DND-41 (cell line): ENCODE measurements around the gene TGM2.

ENCODE experiments used
- ATAC-seq: fragments of 200-7000 bp; cut with Tn5 transposase; 3 replicates; pipeline ENCODE4 v1.9.1; 2021; ENCODE audit warnings: low read depth; ENCODE audit not compliant: insufficient read depth
- DNase-seq: peaks from one replicate; pipeline ENCODE4 v3.0.0-alpha.2; 2020
- H2AFZ ChIP-seq: 2 replicates; pipeline ENCODE4 v1.6.0; 2012; ENCODE audit warnings: low read depth, low read length
- H3K27ac ChIP-seq: 2 replicates; pipeline ENCODE4 v1.5.1; 2012; ENCODE audit warnings: low read length, inconsistent platforms
- H3K27me3 ChIP-seq: fragments of 200-600 bp; sonication (generic); 2 replicates; pipeline ENCODE4 v1.6.0; 2012; ENCODE audit warnings: low read length, mild to moderate bottlenecking, inconsistent platforms; ENCODE audit not compliant: insufficient read depth, poor library complexity
- H3K36me3 ChIP-seq: 2 replicates; pipeline ENCODE4 v1.5.1; 2012; ENCODE audit warnings: low read length, inconsistent platforms; ENCODE audit not compliant: insufficient read depth
- H3K4me1 ChIP-seq: 2 replicates; pipeline ENCODE4 v1.5.1; 2012; ENCODE audit warnings: mild to moderate bottlenecking, low read length; ENCODE audit not compliant: insufficient read depth
- H3K4me2 ChIP-seq: 2 replicates; pipeline ENCODE4 v1.6.0; 2012; ENCODE audit warnings: mild to moderate bottlenecking, moderate library complexity, low read length, inconsistent platforms; ENCODE audit not compliant: insufficient read depth
- H3K4me3 ChIP-seq, 2 experiments: fragments of 200-600 bp in 1 of 2; shearing (Covaris generic) in 1 of 2; 2 replicates each; pipeline ENCODE4 v1.5.1; 2012 to 2016; ENCODE audit warnings: inconsistent platforms in 2 of 2, low read length in 2 of 2, mild to moderate bottlenecking in 2 of 2, low read depth in 1 of 2, moderate library complexity in 1 of 2
- H3K79me2 ChIP-seq: 2 replicates; pipeline ENCODE4 v1.6.0; 2012; ENCODE audit warnings: low read length, inconsistent platforms; ENCODE audit not compliant: insufficient read depth
- H3K9ac ChIP-seq: 2 replicates; pipeline ENCODE4 v1.6.0; 2012; ENCODE audit warnings: low read depth, mild to moderate bottlenecking, inconsistent platforms, low read length, moderate library complexity
- H3K9me3 ChIP-seq: 2 replicates; pipeline ENCODE4 v1.5.1; 2012; ENCODE audit warnings: low read length, moderate library complexity, mild to moderate bottlenecking, inconsistent platforms; ENCODE audit not compliant: insufficient read depth, severe bottlenecking
- H4K20me1 ChIP-seq: 2 replicates; pipeline ENCODE4 v1.6.0; 2012; ENCODE audit warnings: low read length; ENCODE audit not compliant: insufficient read depth
- EZH2 ChIP-seq: IDR thresholded peaks from 3 replicates; pipeline ENCODE4 v1.6.1; 2012; ENCODE audit warnings: borderline replicate concordance, low read depth, mild to moderate bottlenecking, moderate library complexity, low read length, inconsistent platforms; ENCODE audit not compliant: severe bottlenecking
- TF ChIP-seq, protein P1 (sequence below): IDR thresholded peaks from 2 replicates; pipeline ENCODE4 v1.5.1; 2012; ENCODE audit warnings: borderline replicate concordance, low read length, moderate library complexity, mild to moderate bottlenecking; ENCODE audit not compliant: poor library complexity, severe bottlenecking; ENCODE audit errors: extremely low read depth

Gene TGM2

DNA sequence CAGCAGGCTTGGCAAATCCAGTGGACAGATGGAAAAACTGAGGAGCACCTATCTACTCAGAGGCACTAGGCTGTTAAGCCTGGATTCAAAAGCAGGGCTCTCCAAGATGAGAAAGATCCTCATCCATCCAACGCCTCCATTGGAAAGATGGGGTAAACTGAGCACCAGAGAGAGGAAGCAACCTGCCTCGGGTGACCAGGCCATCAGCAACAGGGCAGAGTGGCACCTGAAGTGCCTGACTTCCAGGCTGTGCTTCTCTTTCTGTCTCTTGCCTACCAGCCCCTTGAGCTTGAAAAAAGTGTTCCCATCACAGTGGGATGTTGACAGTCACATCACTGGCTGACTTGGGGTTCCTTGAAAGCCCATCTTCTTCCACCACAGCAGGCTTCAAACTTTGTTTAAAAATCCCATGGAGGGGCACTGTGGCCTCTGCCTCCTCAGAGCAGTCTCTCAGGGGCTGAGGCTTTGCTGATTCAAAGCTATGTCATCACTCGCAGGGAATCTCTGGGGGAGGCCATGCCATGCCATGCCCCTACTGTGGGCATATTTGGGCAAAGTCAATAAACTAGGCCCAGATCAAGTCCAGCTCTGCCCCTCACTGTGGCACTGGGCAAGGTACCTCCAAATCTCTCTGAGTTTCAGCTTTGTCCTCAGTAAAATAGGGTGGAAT is 44.8 kb upstream of the TGM2 start:
- Histone ChIP-seq H3K79me2 (no peaks in the 10 kb centered on the region), H3K27me3 (peaks cover 3% of the 10 kb centered on the region), H3K4me3 (no peak overlapping the region), H3K27ac (no peak overlapping the region), H2AFZ (no peak overlapping the region), H3K36me3 (no peaks in the 10 kb centered on the region), H3K9ac (no peak overlapping the region), H3K9me3 (no peaks in the 10 kb centered on the region), H3K4me1 (no peaks in the 10 kb centered on the region), H3K4me2 (no peak overlapping the region), H4K20me1 (peaks cover 6% of the 10 kb centered on the region; the same call in 1 of the 2 replicates)
- TF ChIP-seq, protein P1, sequence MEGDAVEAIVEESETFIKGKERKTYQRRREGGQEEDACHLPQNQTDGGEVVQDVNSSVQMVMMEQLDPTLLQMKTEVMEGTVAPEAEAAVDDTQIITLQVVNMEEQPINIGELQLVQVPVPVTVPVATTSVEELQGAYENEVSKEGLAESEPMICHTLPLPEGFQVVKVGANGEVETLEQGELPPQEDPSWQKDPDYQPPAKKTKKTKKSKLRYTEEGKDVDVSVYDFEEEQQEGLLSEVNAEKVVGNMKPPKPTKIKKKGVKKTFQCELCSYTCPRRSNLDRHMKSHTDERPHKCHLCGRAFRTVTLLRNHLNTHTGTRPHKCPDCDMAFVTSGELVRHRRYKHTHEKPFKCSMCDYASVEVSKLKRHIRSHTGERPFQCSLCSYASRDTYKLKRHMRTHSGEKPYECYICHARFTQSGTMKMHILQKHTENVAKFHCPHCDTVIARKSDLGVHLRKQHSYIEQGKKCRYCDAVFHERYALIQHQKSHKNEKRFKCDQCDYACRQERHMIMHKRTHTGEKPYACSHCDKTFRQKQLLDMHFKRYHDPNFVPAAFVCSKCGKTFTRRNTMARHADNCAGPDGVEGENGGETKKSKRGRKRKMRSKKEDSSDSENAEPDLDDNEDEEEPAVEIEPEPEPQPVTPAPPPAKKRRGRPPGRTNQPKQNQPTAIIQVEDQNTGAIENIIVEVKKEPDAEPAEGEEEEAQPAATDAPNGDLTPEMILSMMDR = no peak
- TF ChIP-seq EZH2 = no peak
- ATAC-seq = no peak
- no peak for DNase-seq

GRCh38 chr20:38209054-38209675 is 44.1 kb upstream of the TGM2 start:
- no peak for DNase-seq
- Histone ChIP-seq H3K4me3 (no peak overlapping the region), H3K4me1 (no peaks in the 10 kb centered on the region), H3K9me3 (no peaks in the 10 kb centered on the region), H3K27ac (no peak overlapping the region), H3K9ac (no peak overlapping the region), H3K4me2 (no peak overlapping the region), H4K20me1 (peaks cover 6% of the 10 kb centered on the region; the same call in 1 of the 2 replicates), H3K79me2 (no peaks in the 10 kb centered on the region), H3K36me3 (no peaks in the 10 kb centered on the region), H3K27me3 (peaks cover 3% of the 10 kb centered on the region), H2AFZ (no peak overlapping the region)
- no peak for ATAC-seq
- TF ChIP-seq, protein P1 = no peak
- TF ChIP-seq EZH2 = no peak

DNA sequence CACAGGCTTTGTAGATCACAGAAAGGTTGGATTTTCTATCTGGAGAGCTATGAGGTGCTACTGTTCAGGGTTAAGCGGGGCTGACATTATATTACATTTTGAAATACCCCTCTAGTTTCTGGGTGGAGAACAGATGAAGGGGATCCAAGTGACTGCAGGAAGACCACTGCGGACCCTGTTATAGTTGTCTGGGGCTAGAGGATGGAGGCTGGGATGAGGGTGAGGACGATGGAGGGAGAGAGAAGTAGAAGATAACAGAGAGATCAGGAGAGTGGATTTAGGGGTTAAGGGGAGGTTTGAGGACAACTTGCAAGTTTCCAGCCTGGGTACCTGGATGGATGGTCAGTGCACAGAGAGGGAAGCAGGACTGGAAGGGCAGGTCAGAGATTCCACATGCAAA is 43.5 kb upstream of the TGM2 start:
- ATAC-seq = no peak
- Histone ChIP-seq H3K4me2 (no peak overlapping the region), H3K4me1 (no peaks in the 10 kb centered on the region), H4K20me1 (peaks cover 6% of the 10 kb centered on the region; the same call in 1 of the 2 replicates), H3K27ac (no peak overlapping the region), H3K9ac (no peak overlapping the region), H2AFZ (no peak overlapping the region), H3K4me3 (no peak overlapping the region), H3K9me3 (no peaks in the 10 kb centered on the region), H3K79me2 (no peaks in the 10 kb centered on the region), H3K27me3 (peaks cover 3% of the 10 kb centered on the region), H3K36me3 (no peaks in the 10 kb centered on the region)
- no peak for TF ChIP-seq EZH2
- TF ChIP-seq, protein P1 = no peak
- no peak for DNase-seq
